Germinal center (tissue), 1 donor: ENCODE data around the gene GABRR3.

ENCODE experiments used
- DNase-seq: peaks from one replicate; pipeline ENCODE4 v3.0.0; 2012; ENCODE audit warnings: mixed read lengths, low spot score

The GABRR3 gene

DNA sequence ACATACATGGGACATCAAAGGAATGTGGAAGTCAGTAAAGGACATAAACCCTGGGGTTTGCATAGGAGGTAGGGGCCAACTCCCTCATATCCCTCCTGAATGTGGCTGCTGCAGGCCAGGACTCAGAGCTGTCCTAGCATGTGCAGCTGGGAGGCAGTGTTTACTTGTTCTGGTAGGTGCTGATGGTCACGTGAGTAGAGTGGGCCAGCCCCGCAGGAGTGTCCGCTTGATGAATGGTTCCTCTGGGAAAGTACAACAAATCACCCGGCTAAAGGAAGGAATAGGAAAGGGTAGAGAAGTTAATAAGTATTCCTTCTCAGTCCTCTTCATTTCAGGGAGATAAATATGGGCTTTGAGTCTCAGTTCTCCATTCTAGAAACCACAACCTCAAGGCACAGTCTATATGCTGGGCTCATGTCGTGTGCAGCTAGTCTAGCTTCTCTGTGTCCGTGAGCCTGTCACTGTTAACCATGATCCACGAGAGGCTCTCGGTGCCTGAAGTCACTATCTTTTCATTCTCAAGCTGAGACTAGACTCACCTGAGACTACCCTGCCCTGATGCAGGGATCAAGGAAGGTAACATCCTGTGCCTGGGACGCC is 80.8 kb downstream of the GABRR3 start:
- DNase-seq, result no peak

DNA sequence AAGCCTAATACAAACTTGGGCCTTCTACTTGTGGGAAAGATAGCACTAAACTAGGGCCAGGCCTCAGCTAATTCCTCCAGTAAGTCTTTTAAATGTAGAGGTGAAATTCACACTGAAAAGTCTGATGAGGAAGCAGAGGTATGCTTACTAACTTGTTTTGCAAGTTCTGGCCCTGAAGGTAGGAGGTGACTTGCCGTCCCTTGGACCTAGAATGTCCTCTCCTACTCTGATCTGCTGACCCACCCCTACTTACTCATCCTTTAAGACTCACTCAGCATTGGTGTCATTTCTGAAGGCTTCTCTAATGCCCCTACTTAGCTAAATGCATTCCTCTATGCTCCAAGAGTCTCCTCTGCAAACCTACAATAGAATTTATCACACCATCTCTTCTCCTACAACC is 82.2 kb downstream of the GABRR3 start:
- DNase-seq, result no peak

DNA sequence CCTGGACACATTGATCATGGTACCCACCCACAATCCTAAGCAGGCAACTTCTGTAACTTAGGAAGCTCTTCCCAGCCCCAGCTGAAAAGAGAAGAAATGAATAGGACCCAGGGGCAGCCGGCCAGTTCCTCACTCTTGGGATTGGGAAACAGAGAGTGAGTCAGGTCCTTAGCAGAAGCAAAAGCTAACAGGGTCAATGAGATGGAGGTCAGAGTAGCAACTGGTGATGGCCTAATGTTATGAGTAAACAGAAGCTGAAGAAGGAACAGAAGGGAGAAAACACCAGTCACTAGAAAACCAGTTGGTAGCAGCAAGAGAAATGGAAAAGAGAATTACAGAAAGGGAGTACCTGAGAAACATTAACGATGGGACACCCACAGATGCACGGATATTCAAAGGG is 82.8 kb downstream of the GABRR3 start:
- DNase-seq, result no peak

DNA sequence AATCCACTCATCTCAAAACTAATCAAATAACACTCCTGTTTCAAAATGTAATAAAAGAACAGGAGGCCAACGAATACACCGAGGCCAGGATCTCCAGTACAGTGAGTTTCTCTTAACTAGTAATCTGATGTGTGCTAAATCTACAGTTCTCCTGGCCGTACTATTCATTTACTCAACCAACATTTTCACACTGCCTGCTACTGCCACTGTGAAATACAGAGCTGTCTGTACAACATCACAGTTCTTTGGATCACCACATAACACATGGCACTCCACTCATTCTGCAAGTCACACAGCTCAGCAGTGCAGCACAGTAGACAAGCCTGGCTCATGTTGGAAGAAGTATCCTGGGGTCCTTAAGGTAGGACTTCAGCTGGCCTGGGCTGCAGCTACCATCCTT is 84.8 kb downstream of the GABRR3 start:
- no peak for DNase-seq

DNA sequence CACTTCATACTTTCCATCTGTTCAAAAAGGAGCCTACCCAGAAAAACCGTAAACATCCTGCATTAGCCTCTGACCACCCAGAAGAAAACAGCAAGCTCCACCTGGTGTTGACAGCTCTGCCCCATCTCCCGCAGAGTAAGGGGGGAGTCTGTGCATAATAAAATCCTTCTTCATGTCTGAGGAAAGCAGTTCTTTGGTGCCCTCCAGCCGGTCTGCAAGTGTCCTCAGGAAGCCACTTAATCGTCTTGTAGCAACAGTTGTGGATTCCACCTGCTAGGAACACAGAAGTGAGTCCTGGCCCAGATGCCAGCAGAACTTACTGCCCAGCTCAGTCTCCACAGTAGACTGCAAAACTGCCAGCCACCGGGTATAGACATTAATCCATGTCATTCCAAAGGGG is 85.4 kb downstream of the GABRR3 start:
- no peak for DNase-seq

DNA sequence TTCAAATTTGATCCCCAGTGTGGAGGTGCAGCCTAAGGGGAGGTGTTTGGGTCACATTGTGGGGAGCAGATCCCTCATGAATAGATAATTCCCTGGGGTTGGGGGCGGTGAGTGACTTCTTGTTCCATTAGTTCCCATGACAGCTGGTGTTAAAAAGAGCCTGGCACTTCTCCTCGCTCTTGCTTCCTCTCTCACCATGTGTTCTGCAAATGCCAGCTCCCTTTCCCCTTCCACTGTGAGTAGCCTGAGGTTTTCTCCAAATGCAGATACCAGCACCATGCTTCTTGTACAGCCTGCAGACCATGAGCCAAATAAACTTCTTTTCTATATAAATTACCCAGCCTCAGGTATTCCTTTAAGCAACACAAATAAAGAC is 86.0 kb downstream of the GABRR3 start:
- no peak for DNase-seq

DNA sequence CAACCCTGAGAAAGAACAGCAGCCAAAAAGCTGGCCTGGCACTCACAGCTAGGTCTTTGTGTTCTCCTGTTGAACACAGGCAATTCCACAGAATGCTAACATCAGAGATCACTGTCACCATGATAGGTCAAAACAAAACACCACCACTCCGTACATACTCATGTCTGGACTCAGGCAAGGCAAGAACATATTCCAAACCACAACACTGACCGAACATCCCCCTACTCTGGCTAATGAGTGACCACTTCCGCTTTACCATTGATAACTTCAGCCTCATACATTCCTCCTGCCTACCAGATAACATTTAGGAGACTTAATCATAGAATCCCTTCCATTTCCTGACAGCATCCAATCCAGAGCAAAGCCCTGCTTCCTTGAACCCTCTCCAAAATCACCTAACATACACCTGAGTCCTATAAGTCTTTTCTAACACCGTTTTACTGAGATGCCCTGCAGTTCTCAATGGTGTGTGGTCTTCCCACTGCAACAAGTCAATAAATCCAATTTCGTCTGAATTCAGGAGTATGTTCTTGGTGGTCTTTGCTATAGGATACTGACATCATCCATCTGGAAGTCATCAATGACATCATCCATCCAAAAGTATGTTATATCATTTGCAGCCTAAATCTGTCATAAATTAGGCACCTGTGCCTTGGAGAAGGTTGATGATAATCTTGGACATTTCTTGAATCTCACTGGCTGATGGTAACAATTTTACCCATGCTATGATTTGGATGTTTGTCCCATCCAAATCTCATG is 86.6 kb downstream of the GABRR3 start:
- DNase-seq, result no peak

DNA sequence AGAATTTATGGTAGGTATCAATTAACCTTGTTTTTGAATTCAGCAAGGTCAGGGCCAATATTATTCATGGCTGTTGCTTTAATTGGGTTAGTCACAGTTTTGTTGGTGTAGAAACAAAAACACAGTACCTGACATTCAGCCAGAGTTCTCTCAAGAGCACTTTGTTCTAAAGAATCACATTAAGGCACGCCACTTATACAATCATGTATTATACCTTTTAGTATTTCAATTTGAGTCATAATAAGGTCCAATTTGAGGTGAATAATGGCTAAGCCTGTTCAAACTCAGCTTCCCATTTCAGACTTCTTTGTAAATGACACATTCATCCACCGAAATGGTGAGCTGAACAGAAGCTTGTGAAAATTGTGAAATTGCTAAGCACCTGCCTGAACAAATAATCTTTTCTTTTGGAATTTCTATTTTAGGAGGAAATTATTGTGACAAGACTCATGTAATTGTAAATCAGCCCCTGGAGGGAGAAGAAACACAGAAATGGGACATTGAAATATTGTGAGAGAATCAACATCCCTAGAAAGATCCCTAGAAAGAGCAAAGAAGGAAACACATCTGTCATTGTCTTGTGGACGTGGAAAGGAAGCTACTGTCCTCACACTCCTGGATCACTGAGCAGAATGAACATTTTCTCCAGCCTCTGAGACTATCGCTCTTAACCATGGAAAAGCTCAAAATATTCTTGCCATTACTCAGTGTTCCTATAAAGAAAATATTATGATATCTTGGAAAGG is 92.1 kb downstream of the GABRR3 start:
- no peak for DNase-seq

DNA sequence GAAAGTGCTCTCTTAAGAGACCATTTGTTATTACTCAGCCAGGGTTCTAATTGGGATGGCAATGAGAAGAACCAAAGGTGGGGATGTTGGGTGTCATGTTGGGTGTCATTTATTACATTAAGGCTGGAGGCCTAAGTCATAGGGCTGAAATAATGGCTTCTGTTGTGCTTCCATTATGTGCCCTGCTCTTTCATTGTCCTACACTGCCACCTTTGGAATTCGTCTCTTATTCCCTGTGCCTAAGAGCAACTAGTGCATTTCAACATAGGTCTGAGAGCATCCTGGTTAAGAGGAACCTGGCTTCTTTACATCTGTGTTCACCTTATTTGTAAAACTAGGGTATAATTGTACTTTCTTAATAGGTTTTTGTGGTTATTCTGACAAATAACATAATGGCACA is 95.1 kb downstream of the GABRR3 start:
- DNase-seq, result no peak

DNA sequence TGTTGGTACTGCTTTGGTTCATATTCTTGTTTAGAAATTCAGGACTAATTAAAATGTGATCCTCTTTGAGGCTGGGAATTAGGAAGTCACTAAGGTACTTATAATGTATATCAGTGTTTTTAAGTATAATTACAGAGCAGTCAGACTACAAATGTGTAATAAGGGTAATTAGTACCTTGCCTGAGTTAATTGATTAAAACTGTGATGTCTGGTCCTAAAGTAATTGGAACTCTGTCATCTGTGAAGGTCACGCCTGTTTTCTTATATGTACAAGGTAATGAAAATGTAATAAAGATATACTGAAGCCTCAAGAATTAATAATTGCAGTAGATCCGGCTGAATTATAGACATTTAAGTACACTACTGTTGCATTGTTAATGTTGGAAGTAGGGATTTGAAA is 95.7 kb downstream of the GABRR3 start:
- no peak for DNase-seq

DNA sequence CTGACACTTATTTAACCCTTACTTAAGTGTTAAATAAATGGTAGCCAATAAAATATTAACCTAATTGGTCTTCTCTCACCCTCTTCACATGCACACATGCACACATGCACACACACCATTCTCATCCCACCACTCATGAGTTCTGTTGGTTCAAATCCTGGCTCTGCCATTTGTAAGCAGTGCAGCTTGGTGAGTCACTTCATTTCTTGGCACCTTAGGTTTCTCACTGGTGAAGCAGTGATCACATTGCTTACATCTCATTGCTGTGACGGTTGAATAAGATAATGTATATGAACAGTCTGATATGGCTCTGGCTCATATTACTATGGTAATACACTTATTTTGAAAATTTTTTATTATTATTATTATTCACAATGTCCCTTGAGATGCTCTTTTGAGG is 96.7 kb downstream of the GABRR3 start:
- DNase-seq, result no peak

DNA sequence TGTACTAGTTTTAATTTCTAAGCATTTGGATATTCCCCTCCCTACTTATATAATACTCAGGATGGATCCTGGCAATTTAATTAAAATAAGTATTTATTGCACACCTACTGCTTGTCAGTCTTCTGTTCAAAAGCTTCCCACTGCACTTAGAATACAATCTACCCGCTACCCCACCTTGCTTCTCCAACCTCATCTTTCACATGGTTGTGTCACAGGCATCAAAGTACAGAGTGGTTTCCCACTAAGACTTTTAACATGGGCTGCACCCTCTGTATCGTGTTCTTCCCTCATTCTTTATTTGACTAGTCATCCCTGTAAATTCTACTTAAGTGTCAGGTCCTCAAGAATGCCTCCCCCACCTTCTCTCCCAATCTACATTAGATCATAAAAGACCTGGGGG is 97.9 kb downstream of the GABRR3 start:
- no peak for DNase-seq

DNA sequence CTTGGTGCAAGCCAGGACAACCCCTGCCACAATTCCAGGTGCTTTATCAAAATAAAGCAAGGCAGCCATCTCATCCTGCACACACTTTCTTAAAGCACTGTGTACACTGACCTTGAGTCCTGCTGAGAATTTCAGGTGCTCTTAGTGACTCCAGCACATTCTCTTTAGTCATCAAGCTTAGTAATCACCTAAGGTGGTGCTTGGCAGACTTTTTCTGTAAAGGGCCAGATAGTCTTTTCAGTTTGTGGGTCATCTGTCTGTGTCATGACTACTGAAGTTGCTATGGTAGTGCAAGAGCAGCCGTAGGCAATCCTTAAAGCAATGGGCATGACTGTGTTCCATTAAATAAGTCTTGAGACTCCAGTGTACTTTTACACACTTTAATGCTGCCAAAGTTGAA is 99.3 kb downstream of the GABRR3 start:
- DNase-seq, result no peak
